Keratinocyte (primary cell): ENCODE measurements around the gene CACNB2. TPM values are rescaled to one million over a fixed set of nuclear protein-coding genes. Genes with fewer than 3 reads are reported as not detected.

Experiments used
- DNase-seq: peaks from one replicate; pipeline ENCODE4 v3.0.0-alpha.2; 2011; ENCODE audit warnings: low read depth, missing footprints, low spot score
- FAIRE-seq: peaks from 2 replicates; lab custom pipeline; 2011; peaks lifted over from hg19 to GRCh38; lab: Jason Lieb, UNC
- H2AFZ ChIP-seq: 2 replicates; pipeline ENCODE4 v1.6.0; 2012; ENCODE audit warnings: low read length, control low read depth, inconsistent platforms; ENCODE audit not compliant: control insufficient read depth
- H3K27ac ChIP-seq: 2 replicates; pipeline ENCODE4 v1.5.1; 2011; ENCODE audit warnings: low read length; ENCODE audit not compliant: control insufficient read depth, insufficient read depth
- H3K27me3 ChIP-seq: 3 replicates; pipeline ENCODE4 v1.6.0; 2011; ENCODE audit warnings: low read length; ENCODE audit not compliant: control insufficient read depth, insufficient read depth; ENCODE audit errors: extremely low read depth
- H3K36me3 ChIP-seq, 2 experiments: 2 replicates in 1 of 2; 3 replicates in 1 of 2; pipeline ENCODE4 v1.5.1; 2011; ENCODE audit warnings: low read length in 2 of 2, mild to moderate bottlenecking in 1 of 2; ENCODE audit not compliant: control insufficient read depth in 2 of 2, insufficient read depth in 2 of 2; ENCODE audit errors: extremely low read depth in 1 of 2
- H3K4me1 ChIP-seq: 3 replicates; pipeline ENCODE4 v1.5.1; 2011; ENCODE audit warnings: low read length; ENCODE audit not compliant: control insufficient read depth, insufficient read depth; ENCODE audit errors: extremely low read depth
- H3K4me2 ChIP-seq: 3 replicates; pipeline ENCODE4 v1.6.0; 2011; ENCODE audit warnings: low read depth, low read length; ENCODE audit not compliant: control insufficient read depth, insufficient read depth; ENCODE audit errors: extremely low read depth
- H3K4me3 ChIP-seq, 3 experiments: fragments of 200-600 bp in 1 of 3; sonication (generic) in 1 of 3; 2 replicates in 2 of 3; 3 replicates in 1 of 3; pipeline ENCODE4 v1.5.1; 2011 to 2016; ENCODE audit warnings: low read length in 3 of 3, mild to moderate bottlenecking in 3 of 3, control low read depth in 2 of 3, inconsistent platforms in 1 of 3, low read depth in 1 of 3, mixed read lengths in 1 of 3, mixed run types in 1 of 3, moderate library complexity in 1 of 3; ENCODE audit not compliant: control insufficient read depth in 2 of 3, insufficient read depth in 2 of 3; ENCODE audit errors: extremely low read depth in 1 of 3
- H3K79me2 ChIP-seq: 2 replicates; pipeline ENCODE4 v1.6.0; 2012; ENCODE audit warnings: low read length; ENCODE audit not compliant: control insufficient read depth, insufficient read depth
- H3K9ac ChIP-seq: 3 replicates; pipeline ENCODE4 v1.6.0; 2011; ENCODE audit warnings: low read length; ENCODE audit not compliant: control insufficient read depth, insufficient read depth; ENCODE audit errors: extremely low read depth
- H3K9me1 ChIP-seq: 3 replicates; pipeline ENCODE4 v1.6.0; 2011; ENCODE audit warnings: low read length; ENCODE audit not compliant: control insufficient read depth, insufficient read depth; ENCODE audit errors: extremely low read depth
- H3K9me3 ChIP-seq: 2 replicates; pipeline ENCODE4 v1.5.1; 2012; ENCODE audit warnings: low read depth, low read length; ENCODE audit not compliant: control insufficient read depth
- H4K20me1 ChIP-seq: 3 replicates; pipeline ENCODE4 v1.6.0; 2011; ENCODE audit warnings: low read length; ENCODE audit not compliant: control insufficient read depth, insufficient read depth; ENCODE audit errors: extremely low read depth
- EZH2 ChIP-seq: IDR thresholded peaks from one replicate; pipeline ENCODE4 v1.6.1; 2012; ENCODE audit warnings: inconsistent platforms, mild to moderate bottlenecking, low read length, moderate library complexity
- dilution Hi-C: fragments of 300-500 bp; cut with MboI; formaldehyde crosslinking; loops from one replicate; pipeline ENCODE4 v1.7.0; 2020; ENCODE audit warnings: low sequenced_read_pairs; ENCODE audit not compliant: extremely low pct_ligation_motif_present
- polyA plus RNA-seq, 5 experiments: library from polyadenylated mRNA; depleted of rRNA in 3 of 5; stranded (reverse) in 3 of 5; stranded (forward) in 1 of 5; unstranded in 1 of 5; fragments of >200 nt; gene quantifications; 1 replicate in 1 of 5; 2 replicates in 3 of 5; 3 replicates in 1 of 5; pipeline versions ENCODE4 v1.2.1 to v1.2.3, GENCODE V29; 2011 to 2012; ENCODE audit warnings: missing spikeins in 2 of 5, low read depth in 1 of 5, low replicate concordance in 1 of 5
- TF ChIP-seq, protein P1 (sequence below), 3 experiments: IDR thresholded peaks in 1 of 3; conservative IDR thresholded peaks in 1 of 3; optimal IDR thresholded peaks in 1 of 3; 2 replicates in 2 of 3; 3 replicates in 1 of 3; pipeline versions ENCODE3 to v1.5.1; 2011; ENCODE audit warnings: low read length in 3 of 3, mild to moderate bottlenecking in 3 of 3, moderate library complexity in 2 of 3, control low read depth in 1 of 3, inconsistent platforms in 1 of 3; ENCODE audit not compliant: insufficient read depth in 2 of 3; ENCODE audit errors: extremely low read depth in 1 of 3

CACNB2 gene
- polyA plus RNA-seq, 1 donor (not counting 4 experiments of a cell fraction or from before 2014, with no cell fraction given) = 0.03 TPM

GRCh38 chr10:18417950-18418527, 277.8 kb downstream of the CACNB2 start:
- H3K4me1 ChIP-seq = no peaks in the 10 kb centered on the region
- no peak overlapping the region for H3K9ac ChIP-seq
- H3K4me2 ChIP-seq = no peak overlapping the region
- no peaks in the 10 kb centered on the region for H3K27me3 ChIP-seq
- dilution Hi-C loops = no loop called here
- no peak overlapping the region for H2AFZ ChIP-seq
- no peak for FAIRE-seq
- no peaks in the 10 kb centered on the region for H3K36me3 ChIP-seq
- no peaks in the 10 kb centered on the region for H3K9me1 ChIP-seq
- no peak for TF ChIP-seq EZH2
- TF ChIP-seq, protein P1, sequence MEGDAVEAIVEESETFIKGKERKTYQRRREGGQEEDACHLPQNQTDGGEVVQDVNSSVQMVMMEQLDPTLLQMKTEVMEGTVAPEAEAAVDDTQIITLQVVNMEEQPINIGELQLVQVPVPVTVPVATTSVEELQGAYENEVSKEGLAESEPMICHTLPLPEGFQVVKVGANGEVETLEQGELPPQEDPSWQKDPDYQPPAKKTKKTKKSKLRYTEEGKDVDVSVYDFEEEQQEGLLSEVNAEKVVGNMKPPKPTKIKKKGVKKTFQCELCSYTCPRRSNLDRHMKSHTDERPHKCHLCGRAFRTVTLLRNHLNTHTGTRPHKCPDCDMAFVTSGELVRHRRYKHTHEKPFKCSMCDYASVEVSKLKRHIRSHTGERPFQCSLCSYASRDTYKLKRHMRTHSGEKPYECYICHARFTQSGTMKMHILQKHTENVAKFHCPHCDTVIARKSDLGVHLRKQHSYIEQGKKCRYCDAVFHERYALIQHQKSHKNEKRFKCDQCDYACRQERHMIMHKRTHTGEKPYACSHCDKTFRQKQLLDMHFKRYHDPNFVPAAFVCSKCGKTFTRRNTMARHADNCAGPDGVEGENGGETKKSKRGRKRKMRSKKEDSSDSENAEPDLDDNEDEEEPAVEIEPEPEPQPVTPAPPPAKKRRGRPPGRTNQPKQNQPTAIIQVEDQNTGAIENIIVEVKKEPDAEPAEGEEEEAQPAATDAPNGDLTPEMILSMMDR (optimal IDR thresholded peaks at IDR 0.05 in 1 of 3, IDR thresholded peaks at IDR 0.05 in 1 of 3, conservative IDR thresholded peaks at IDR 0.05 in 1 of 3; ENCODE audit: extremely low read depth in 1 of 3, insufficient read depth in 2 of 3, low read length in 3 of 3) = no peak
- no peaks in the 10 kb centered on the region for H4K20me1 ChIP-seq
- H3K27ac ChIP-seq = no peak overlapping the region
- H3K9me3 ChIP-seq = no peaks in the 10 kb centered on the region
- no peak overlapping the region for H3K4me3 ChIP-seq
- no peaks in the 10 kb centered on the region for H3K79me2 ChIP-seq
- no peak for DNase-seq

GRCh38 chr10:18418541-18419215, 278.5 kb downstream of the CACNB2 start:
- no peaks in the 10 kb centered on the region for H3K9me3 ChIP-seq
- no peaks in the 10 kb centered on the region for H4K20me1 ChIP-seq
- H3K9me1 ChIP-seq = no peaks in the 10 kb centered on the region
- H3K4me1 ChIP-seq = no peaks in the 10 kb centered on the region
- H3K36me3 ChIP-seq = no peaks in the 10 kb centered on the region
- no peaks in the 10 kb centered on the region for H3K27me3 ChIP-seq
- DNase-seq (no peak), FAIRE-seq (no peak)
- TF ChIP-seq, protein P1 (optimal IDR thresholded peaks at IDR 0.05 in 1 of 3, IDR thresholded peaks at IDR 0.05 in 1 of 3, conservative IDR thresholded peaks at IDR 0.05 in 1 of 3; ENCODE audit: extremely low read depth in 1 of 3, insufficient read depth in 2 of 3, low read length in 3 of 3) = no peak
- no peak for TF ChIP-seq EZH2
- H3K79me2 ChIP-seq = no peaks in the 10 kb centered on the region
- H3K9ac ChIP-seq = no peak overlapping the region
- H3K4me2 ChIP-seq = no peak overlapping the region
- no peak overlapping the region for H3K4me3 ChIP-seq
- no peak overlapping the region for H2AFZ ChIP-seq
- dilution Hi-C loops = no loop called here
- no peak overlapping the region for H3K27ac ChIP-seq
